DMS 273 (cell line): Measurements from ENCODE around the gene BSPRY.
"Not testable (repeated sequence)": the region's sequence is repeated elsewhere in the genome, so short reads cannot be mapped to it uniquely, and the experiment has no call there.

ENCODE experiments used
- DNase-seq: peaks from one replicate; lab custom pipeline; 2025; ENCODE audit not compliant: unreplicated experiment; lab: John Stamatoyannopoulos, UW

The BSPRY gene

GRCh38 chr9:113340011-113340699 is 9.2 kb upstream of the BSPRY start, which contains the start of gene WDR31:
WDR31 (minus strand) TSS chr9:113340275; CDS start chr9:113332022, 8,253 bp downstream.
- DNase-seq = peak; percentile 94

- peak; percentile 46 for DNase-seq
Measured at GRCh38 chr9:113341712-113342410, 7.5 kb upstream of the BSPRY start.

GRCh38 chr9:113343732-113344231 is 5.6 kb upstream of the BSPRY start:
- DNase-seq = peak; percentile 55

GRCh38 chr9:113345190-113345589 is 4.2 kb upstream of the BSPRY start:
- no peak for DNase-seq

GRCh38 chr9:113345671-113346070 is 3.7 kb upstream of the BSPRY start:
- no peak for DNase-seq

GRCh38 chr9:113348437-113348836 is 904 bp upstream of the BSPRY start:
- DNase-seq = peak; percentile 7

- peak; percentile 38 for DNase-seq
Measured at GRCh38 chr9:113349066-113349444, 286 bp upstream of the BSPRY start.

- DNase-seq = no peak
Measured at GRCh38 chr9:113350107-113350661, 843 bp downstream of the BSPRY start.

GRCh38 chr9:113350937-113351336 is 1.6 kb downstream of the BSPRY start:
- no peak for DNase-seq

GRCh38 chr9:113352006-113352405 is 2.7 kb downstream of the BSPRY start:
- DNase-seq = no peak

GRCh38 chr9:113352411-113352810 is 3.1 kb downstream of the BSPRY start:
- DNase-seq = no peak

- peak; percentile 47 for DNase-seq
Measured at GRCh38 chr9:113355040-113355596, 5.8 kb downstream of the BSPRY start.

GRCh38 chr9:113356686-113357292 is 7.4 kb downstream of the BSPRY start:
- no peak for DNase-seq

GRCh38 chr9:113359385-113359784 is 10.0 kb downstream of the BSPRY start:
- DNase-seq = peak; percentile 71

GRCh38 chr9:113360242-113360842 is 11.0 kb downstream of the BSPRY start:
- DNase-seq = no peak

- DNase-seq = no peak
Measured at GRCh38 chr9:113361304-113362018, 12.1 kb downstream of the BSPRY start.

- no peak for DNase-seq
Measured at GRCh38 chr9:113363336-113363735, 14.0 kb downstream of the BSPRY start.

- DNase-seq = no peak
Measured at GRCh38 chr9:113364951-113365350, 15.6 kb downstream of the BSPRY start.

- DNase-seq = not testable (repeated sequence)
Measured at GRCh38 chr9:113365652-113366051, 16.3 kb downstream of the BSPRY start.

GRCh38 chr9:113368348-113368981 is 19.1 kb downstream of the BSPRY start:
- no peak for DNase-seq
